Testis (tissue), 3 donors: ENCODE data around the gene NFKB1. TPM values are rescaled to one million over a fixed set of nuclear protein-coding genes. Genes with fewer than 3 reads are reported as not detected.
"Not testable (repeated sequence)": the region's sequence is repeated elsewhere in the genome, so short reads cannot be mapped to it uniquely, and the experiment has no call there.

Experiments used
- DNase-seq: peaks from one replicate; pipeline ENCODE4 v3.0.0-alpha.2; 2019
- H3K27ac ChIP-seq, 2 donors: fragments of 200-600 bp; sonication (generic); one replicate each; pipeline ENCODE4 v1.5.1; 2019
- H3K27me3 ChIP-seq: fragments of 200-600 bp; sonication (generic); one replicate; pipeline ENCODE4 v1.5.1; 2019
- H3K36me3 ChIP-seq: fragments of 200-600 bp; sonication (generic); one replicate; pipeline ENCODE4 v1.5.1; 2017; ENCODE audit warnings: low read depth; ENCODE audit errors: missing control alignments
- H3K4me1 ChIP-seq: fragments of 200-600 bp; sonication (generic); one replicate; pipeline ENCODE4 v1.5.1; 2019
- H3K4me3 ChIP-seq, 2 donors: fragments of 200-600 bp; sonication (generic); one replicate each; pipeline ENCODE4 v1.5.1; 2017 to 2019
- H3K9me3 ChIP-seq: fragments of 200-600 bp; sonication (generic); one replicate; pipeline ENCODE4 v1.5.1; 2017
- CTCF ChIP-seq, 3 experiments: fragments of 450-650 bp in 2 of 3; fragments of 200-600 bp in 1 of 3; sonication (generic) in 1 of 3; IDR thresholded peaks; one replicate each; pipeline ENCODE4 v1.5.1; 2016 to 2019; ENCODE audit warnings: antibody characterized with exemption in 3 of 3, mild to moderate bottlenecking in 2 of 3, moderate library complexity in 1 of 3
- POLR2A ChIP-seq: fragments of 450-650 bp; IDR thresholded peaks from one replicate; pipeline ENCODE4 v1.6.1; 2017; ENCODE audit warnings: antibody characterized with exemption, mild to moderate bottlenecking, moderate library complexity
- WGBS, 2 donors: methylation state at CpG; one replicate each; pipeline ENCODE4 v1.1.5; 2018; 5-methylcytosine and 5-hydroxymethylcytosine counted together
- intact Hi-C: fragments of 100-400 bp; cut with DNase I; formaldehyde crosslinking; loops from one replicate; pipeline ENCODE4 v1.15.1; 2023; ENCODE audit warnings: low total_unique reads
- polyA plus RNA-seq: library from polyadenylated mRNA; stranded (reverse); fragments of 350-450 nt; fragmentation: Illumina TruSeq; extraction: RNeasy Lipid Tissue Mini Kit (QIAGEN cat#74804); gene quantifications from one replicate; pipeline ENCODE4 v1.2.3, GENCODE V29; 2014; ENCODE audit warnings: low read depth, low replicate concordance; ENCODE audit not compliant: insufficient read depth
- total RNA-seq, 2 donors: library from RNA; depleted of rRNA; stranded (reverse); fragments of >200 nt; gene quantifications; one replicate each; pipeline ENCODE4 v1.2.3, GENCODE V29; 2016

Gene NFKB1
- total and polyA plus RNA-seq, 3 donors from 2014 or later = 22.2 to 27.4 (median 24.6) TPM

GRCh38 chr4:102565696-102566095 is 64.5 kb downstream of the NFKB1 start:
- Histone ChIP-seq H3K27me3 (no peaks in the 10 kb centered on the region), H3K27ac (no peak overlapping the region), H3K36me3 (no peaks in the 10 kb centered on the region), H3K9me3 (no peaks in the 10 kb centered on the region), H3K4me3 (no peak overlapping the region), H3K4me1 (peaks cover 2% of the 10 kb centered on the region)
- intact Hi-C loops = no loop called here
- WGBS, 2 donors = 22 to 49% methylated on average over 2 of the region's 2 CpGs
- TF ChIP-seq CTCF (IDR thresholded peaks at IDR 0.05) = no peak
- no peak for TF ChIP-seq POLR2A
- DNase-seq = no peak

- Histone ChIP-seq H3K27ac (no peak overlapping the region), H3K36me3 (no peaks in the 10 kb centered on the region), H3K9me3 (no peaks in the 10 kb centered on the region), H3K4me3 (no peak overlapping the region), H3K4me1 (no peaks in the 10 kb centered on the region), H3K27me3 (no peaks in the 10 kb centered on the region)
- TF ChIP-seq POLR2A = no peak
- no peak for TF ChIP-seq CTCF (IDR thresholded peaks at IDR 0.05)
- intact Hi-C loops = no loop called here
- no peak for DNase-seq
These were observed 65.3 kb downstream of the NFKB1 start for GRCh38 chr4:102566426-102566825.

GRCh38 chr4:102567427-102567826 is 66.3 kb downstream of the NFKB1 start:
- WGBS, 2 donors = 75 to 93% methylated on average over 1 of the region's 1 CpG
- no peak overlapping the region for H3K27ac ChIP-seq
- intact Hi-C loops = no loop called here
- H3K36me3 ChIP-seq = no peaks in the 10 kb centered on the region
- no peak overlapping the region for H3K4me3 ChIP-seq
- no peak for DNase-seq
- no peak for TF ChIP-seq CTCF (IDR thresholded peaks at IDR 0.05)
- no peak for TF ChIP-seq POLR2A
- no peaks in the 10 kb centered on the region for H3K9me3 ChIP-seq
- no peaks in the 10 kb centered on the region for H3K4me1 ChIP-seq
- no peaks in the 10 kb centered on the region for H3K27me3 ChIP-seq

- Histone ChIP-seq H3K9me3 (no peaks in the 10 kb centered on the region), H3K36me3 (no peaks in the 10 kb centered on the region), H3K27ac (no peak overlapping the region), H3K4me1 (no peaks in the 10 kb centered on the region), H3K27me3 (no peaks in the 10 kb centered on the region), H3K4me3 (no peak overlapping the region)
- no peak for TF ChIP-seq POLR2A
- no peak for TF ChIP-seq CTCF (IDR thresholded peaks at IDR 0.05)
- intact Hi-C loops = no loop called here
- DNase-seq = no peak
- WGBS, 2 donors = 81 to 92% methylated on average over 2 of the region's 2 CpGs
These were observed 68.0 kb downstream of the NFKB1 start for GRCh38 chr4:102569200-102569599.

- DNase-seq, H3K36me3 ChIP-seq, H3K4me1 ChIP-seq, H3K27ac ChIP-seq, H3K9me3 ChIP-seq, H3K27me3 ChIP-seq, intact Hi-C loops, H3K4me3 ChIP-seq: not testable (repeated sequence)
- 97 to 100% methylated on average over 1 of the region's 1 CpG for WGBS, 2 donors
These were observed 69.1 kb downstream of the NFKB1 start for GRCh38 chr4:102570211-102570610.
